Breast epithelium (tissue), 4 donors: Measurements from ENCODE around the gene SYNM. TPM values are rescaled to one million over a fixed set of nuclear protein-coding genes. Genes with fewer than 3 reads are reported as not detected.

Source experiments
- DNase-seq, 2 donors: peaks; one replicate each; pipeline ENCODE4 v3.0.0-alpha.2; 2019; ENCODE audit warnings: low spot score in 2 of 2
- H3K27ac ChIP-seq, 2 donors: fragments of 200-600 bp; sonication (generic) in 1 of 2; one replicate each; pipeline ENCODE4 v1.5.1; 2016 to 2019; ENCODE audit warnings: mild to moderate bottlenecking in 1 of 2
- H3K27me3 ChIP-seq, 2 donors: fragments of 200-600 bp; sonication (generic) in 1 of 2; one replicate each; pipeline versions ENCODE4 v1.5.1 to v1.6.0; 2017 to 2019; ENCODE audit warnings: control low read depth in 1 of 2, mild to moderate bottlenecking in 1 of 2
- H3K36me3 ChIP-seq: fragments of 200-600 bp; one replicate; pipeline ENCODE4 v1.5.1; 2019
- H3K4me1 ChIP-seq, 2 donors: fragments of 200-600 bp; sonication (generic); one replicate each; pipeline ENCODE4 v1.5.1; 2016 to 2019; ENCODE audit warnings: control low read depth in 1 of 2
- H3K4me3 ChIP-seq, 3 donors: fragments of 200-600 bp; sonication (generic); 1 replicate in 2 of 3; 2 replicates in 1 of 3; pipeline ENCODE4 v1.5.1; 2016 to 2019; ENCODE audit warnings: mild to moderate bottlenecking in 3 of 3, moderate library complexity in 2 of 3
- H3K9me3 ChIP-seq, 2 donors: fragments of 200-600 bp; sonication (generic) in 1 of 2; one replicate each; pipeline ENCODE4 v1.5.1; 2016 to 2019; ENCODE audit warnings: control low read depth in 1 of 2
- POLR2A ChIP-seq: fragments of 450-650 bp; IDR thresholded peaks from one replicate; pipeline ENCODE4 v1.6.1; 2016; ENCODE audit warnings: antibody characterized with exemption, mild to moderate bottlenecking, moderate library complexity
- POLR2AphosphoS5 ChIP-seq, 3 donors: sonication (generic); formaldehyde crosslinking; IDR thresholded peaks; one replicate each; pipeline ENCODE4 v1.6.1; 2017; ENCODE audit warnings: antibody characterized with exemption in 3 of 3
- intact Hi-C: fragments of 100-400 bp; cut with DNase I; formaldehyde crosslinking; loops from one replicate; pipeline ENCODE4 v1.15.1; 2023; ENCODE audit warnings: low total_unique reads
- total RNA-seq, 3 donors: library from RNA; depleted of rRNA; stranded (reverse); fragments of >200 nt; gene quantifications; one replicate each; pipeline ENCODE4 v1.1.0, GENCODE V29; 2016
- TF ChIP-seq, protein P1 (sequence below), 3 donors: fragments of 450-650 bp; IDR thresholded peaks; one replicate each; pipeline ENCODE4 v1.5.1; 2016 to 2017; ENCODE audit warnings: antibody characterized with exemption in 3 of 3, mild to moderate bottlenecking in 3 of 3, moderate library complexity in 3 of 3

The SYNM gene
- total RNA-seq, 3 donors from 2014 or later = 32.0 to 319 (median 115) TPM

- no peak overlapping the region for H3K4me3 ChIP-seq
- H3K27me3 ChIP-seq = no peaks in the 10 kb centered on the region
- no peak for DNase-seq
- TF ChIP-seq POLR2AphosphoS5 (IDR thresholded peaks at IDR 0.05) = no peak
- peaks cover 0 to 7% of the 10 kb centered on the region in 2 donors for H3K4me1 ChIP-seq
- intact Hi-C loops = no loop called here
- H3K9me3 ChIP-seq = no peaks in the 10 kb centered on the region
- H3K36me3 ChIP-seq = no peaks in the 10 kb centered on the region
- H3K27ac ChIP-seq = peak overlapping the region; percentile 23 to 58
These were observed 58.6 kb downstream of the SYNM start for GRCh38 chr15:99163271-99164062.

GRCh38 chr15:99164119-99164518 is 59.2 kb downstream of the SYNM start:
- no peak for TF ChIP-seq POLR2A
- TF ChIP-seq, protein P1, sequence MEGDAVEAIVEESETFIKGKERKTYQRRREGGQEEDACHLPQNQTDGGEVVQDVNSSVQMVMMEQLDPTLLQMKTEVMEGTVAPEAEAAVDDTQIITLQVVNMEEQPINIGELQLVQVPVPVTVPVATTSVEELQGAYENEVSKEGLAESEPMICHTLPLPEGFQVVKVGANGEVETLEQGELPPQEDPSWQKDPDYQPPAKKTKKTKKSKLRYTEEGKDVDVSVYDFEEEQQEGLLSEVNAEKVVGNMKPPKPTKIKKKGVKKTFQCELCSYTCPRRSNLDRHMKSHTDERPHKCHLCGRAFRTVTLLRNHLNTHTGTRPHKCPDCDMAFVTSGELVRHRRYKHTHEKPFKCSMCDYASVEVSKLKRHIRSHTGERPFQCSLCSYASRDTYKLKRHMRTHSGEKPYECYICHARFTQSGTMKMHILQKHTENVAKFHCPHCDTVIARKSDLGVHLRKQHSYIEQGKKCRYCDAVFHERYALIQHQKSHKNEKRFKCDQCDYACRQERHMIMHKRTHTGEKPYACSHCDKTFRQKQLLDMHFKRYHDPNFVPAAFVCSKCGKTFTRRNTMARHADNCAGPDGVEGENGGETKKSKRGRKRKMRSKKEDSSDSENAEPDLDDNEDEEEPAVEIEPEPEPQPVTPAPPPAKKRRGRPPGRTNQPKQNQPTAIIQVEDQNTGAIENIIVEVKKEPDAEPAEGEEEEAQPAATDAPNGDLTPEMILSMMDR (IDR thresholded peaks at IDR 0.05) = no peak
- TF ChIP-seq POLR2AphosphoS5 (IDR thresholded peaks at IDR 0.05) = no peak
- DNase-seq = no peak
- Histone ChIP-seq H3K4me3 (no peak overlapping the region), H3K4me1 (peaks cover 0 to 13% of the 10 kb centered on the region in 2 donors), H3K27me3 (no peaks in the 10 kb centered on the region), H3K36me3 (no peaks in the 10 kb centered on the region), H3K9me3 (no peaks in the 10 kb centered on the region), H3K27ac (peak overlapping the region in 1 of 2 donors; percentile 96)
- intact Hi-C loops = no loop called here

GRCh38 chr15:99165020-99165790 is 60.3 kb downstream of the SYNM start:
- TF ChIP-seq, protein P1 (IDR thresholded peaks at IDR 0.05) = no peak
- TF ChIP-seq POLR2A (no peak), POLR2AphosphoS5 (IDR thresholded peaks at IDR 0.05) (no peak)
- peaks cover 0 to 17% of the 10 kb centered on the region in 2 donors for H3K4me1 ChIP-seq
- intact Hi-C loops = no loop called here

GRCh38 chr15:99165956-99166689 is 61.2 kb downstream of the SYNM start:
- Histone ChIP-seq H3K9me3 (no peaks in the 10 kb centered on the region), H3K4me1 (peaks cover 0 to 17% of the 10 kb centered on the region in 2 donors), H3K36me3 (no peaks in the 10 kb centered on the region), H3K4me3 (no peak overlapping the region), H3K27ac (peak overlapping the region; percentile 96 to 98), H3K27me3 (no peaks in the 10 kb centered on the region)
- TF ChIP-seq, protein P1 (IDR thresholded peaks at IDR 0.05) = no peak
- TF ChIP-seq POLR2A = no peak
- no peak for TF ChIP-seq POLR2AphosphoS5 (IDR thresholded peaks at IDR 0.05)
- intact Hi-C loops = no loop called here
- no peak for DNase-seq

More at GRCh38 chr15:99165020-99165790, 60.3 kb downstream of the SYNM start:
- H3K27ac ChIP-seq = peak overlapping the region; percentile 96 to 98
- H3K9me3 ChIP-seq = no peaks in the 10 kb centered on the region
- H3K4me3 ChIP-seq = no peak overlapping the region
- no peak for DNase-seq
- no peaks in the 10 kb centered on the region for H3K36me3 ChIP-seq
- no peaks in the 10 kb centered on the region for H3K27me3 ChIP-seq

GRCh38 chr15:99167201-99167600 is 62.3 kb downstream of the SYNM start:
- Histone ChIP-seq H3K9me3 (no peaks in the 10 kb centered on the region), H3K27ac (peak overlapping the region; percentile 96 to 98), H3K4me1 (peaks cover 0 to 17% of the 10 kb centered on the region in 2 donors), H3K27me3 (no peaks in the 10 kb centered on the region), H3K4me3 (peak overlapping the region in 1 of 3 donors; percentile 6), H3K36me3 (no peaks in the 10 kb centered on the region)
- no peak for DNase-seq
- intact Hi-C loops = no loop called here
- TF ChIP-seq POLR2AphosphoS5 (IDR thresholded peaks at IDR 0.05) = no peak
- no peak for TF ChIP-seq POLR2A
- TF ChIP-seq, protein P1 (IDR thresholded peaks at IDR 0.05) = no peak
